Measurements from ENCODE around the gene MYO9A. TPM values are rescaled to one million over a fixed set of nuclear protein-coding genes. Genes with fewer than 3 reads are reported as not detected.

MYO9A gene
- total RNA-seq, 1 experiment from 2014 or later: 21.4 TPM

GRCh38 chr15:72155635-72156616 lies 38.0 kb upstream of the MYO9A start:
- Histone ChIP-seq H3K79me1 (ENCODE audit: insufficient read depth, low read depth, low read length, poor library complexity, severe bottlenecking) (no peaks in the 10 kb centered on the region), H3K4me1 (ENCODE audit: insufficient read depth, low read length) (no peaks in the 10 kb centered on the region; the same call in 1 of the 2 replicates), H3K27ac (ENCODE audit: insufficient read length, low read depth, low read length) (no peak overlapping the region), H3K4ac (ENCODE audit: low read depth, low read length) (no peak overlapping the region), H2BK5ac (ENCODE audit: insufficient read length, low read length) (no peak overlapping the region), H3T11ph (ENCODE audit: low read length) (no peak overlapping the region), H3K9ac (ENCODE audit: extremely low read depth, insufficient read length, low read length) (no peak overlapping the region), H3K27me3 (ENCODE audit: insufficient read depth, low read length) (no peaks in the 10 kb centered on the region; the same call in 1 of the 2 replicates), H2BK120ac (ENCODE audit: low read depth, low read length, poor library complexity, severe bottlenecking) (no peak overlapping the region), H3K4me2 (ENCODE audit: insufficient read depth, insufficient read length, low read length) (no peak overlapping the region), H2AK5ac (ENCODE audit: insufficient read length, low read length) (no peak overlapping the region), H4K91ac (ENCODE audit: insufficient read length, low read depth, low read length) (no peak overlapping the region), H4K20me1 (ENCODE audit: control insufficient read depth, insufficient read depth, insufficient read length) (no peaks in the 10 kb centered on the region), H2BK20ac (ENCODE audit: low read depth, low read length, poor library complexity, severe bottlenecking) (no peak overlapping the region), H3K23ac (ENCODE audit: insufficient read length, low read depth, low read length) (no peak overlapping the region), H2BK15ac (ENCODE audit: low read depth, low read length) (no peak overlapping the region), H3K18ac (ENCODE audit: insufficient read length, low read depth, low read length) (no peak overlapping the region), H4K8ac (replicated peaks; ENCODE audit: insufficient read length, low read depth, low read length) (no peak overlapping the region), H2BK12ac (ENCODE audit: insufficient read length, low read depth, low read length) (no peak overlapping the region), H3K23me2 (ENCODE audit: insufficient read length, low read depth, low read length, poor library complexity, severe bottlenecking) (no peaks in the 10 kb centered on the region), H3K79me2 (ENCODE audit: insufficient read depth, low read length) (no peaks in the 10 kb centered on the region), H3K14ac (ENCODE audit: insufficient read depth, low read length) (no peak overlapping the region), H3K9me3 (ENCODE audit: control insufficient read depth, low read depth, low read length) (no peaks in the 10 kb centered on the region), H3K56ac (ENCODE audit: insufficient read length, low read depth, low read length) (no peak overlapping the region), H4K5ac (ENCODE audit: insufficient read length, low read depth, low read length) (no peak overlapping the region), H2AFZ (ENCODE audit: low read length) (no peak overlapping the region)
- Mint-ChIP-seq H3K36me3 (ENCODE audit: insufficient read depth in 1 of 3, low read depth in 3 of 3) (no peaks in the 10 kb centered on the region), H3K9me3 (no peaks in the 10 kb centered on the region), H3K4me1 (peaks cover 10% of the 10 kb centered on the region in 2 experiments), H3K27me3 (ENCODE audit: low read depth) (peaks cover 11% of the 10 kb centered on the region), H3K4me3 (peak overlapping the region; percentile 18 to 29; a peak in 3 of 5 replicates), H3K27ac (peak overlapping the region in 1 of 3 experiments; percentile 55; a peak in 1 of 7 replicates)
- peak; percentile 84 for DNase-seq
- peak; percentile 94 for TF ChIP-seq CTCF (conservative IDR thresholded peaks at IDR 0.05)
- no CpG with 5 or more reads among the region's 19 CpGs for WGBS (ENCODE audit: extremely low coverage, insufficient read length, low lambda C conversion rate)
